Stimulated activated CD4-positive, alpha-beta T cell treated with anti-CD3 and anti-CD28 coated beads, TNF-alpha, amount 100 ng/mL, for 1 hour (primary cell): ENCODE results near the gene CAPN5.
"Not testable (repeated sequence)": the region's sequence is repeated elsewhere in the genome, so short reads cannot be mapped to it uniquely, and the experiment has no call there.

Source experiments
- DNase-seq, 3 donors: peaks; one replicate each; pipeline ENCODE4 v3.0.0-alpha.2; 2020; ENCODE audit warnings: low read depth in 3 of 3, low spot score in 1 of 3

The CAPN5 gene

DNA sequence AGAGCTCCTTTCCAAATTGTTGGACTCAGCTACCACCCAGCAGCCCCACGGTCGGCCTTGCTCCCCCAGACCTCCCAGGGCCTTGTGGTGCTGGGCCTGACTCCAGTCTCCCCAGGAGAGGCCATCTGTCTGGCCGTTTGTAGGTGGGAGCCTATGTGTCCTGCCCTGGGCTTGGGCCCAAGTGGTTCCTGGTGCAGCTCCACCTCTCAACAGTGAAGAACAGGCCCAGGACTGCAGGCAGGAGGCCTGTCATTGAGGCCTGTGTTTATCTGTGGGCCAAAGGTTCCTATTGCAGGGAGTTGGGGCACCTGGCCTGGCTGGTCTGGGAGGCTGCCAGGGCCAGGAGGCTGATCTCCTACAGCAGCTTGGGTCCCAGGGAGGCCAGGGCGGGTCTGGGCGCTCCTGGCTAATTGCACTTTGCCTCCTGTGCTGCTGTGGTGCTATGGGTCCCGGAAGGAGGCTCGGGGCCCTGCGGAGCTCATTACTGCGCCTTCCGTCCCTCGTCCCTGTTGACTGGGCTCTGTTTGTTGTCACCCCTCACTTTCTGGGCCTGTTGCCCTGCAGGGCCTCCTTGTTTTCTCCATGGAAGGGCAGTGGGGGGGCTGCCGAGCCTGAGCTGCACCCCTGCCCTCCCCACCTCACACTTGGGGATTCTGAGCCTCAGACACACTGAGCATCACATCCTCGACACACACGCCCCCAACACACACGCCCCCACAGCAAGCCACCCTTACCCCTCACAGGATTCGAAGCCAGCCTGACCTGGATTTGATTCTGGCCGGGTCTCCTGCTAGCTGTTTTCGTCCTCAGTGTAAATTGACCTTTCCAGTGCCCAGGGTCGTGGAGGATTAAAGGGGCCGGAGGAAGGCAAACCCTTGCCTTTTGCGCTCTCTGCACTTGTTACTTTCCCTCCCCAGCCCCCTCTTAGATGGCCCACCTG is 29.1 kb downstream of the CAPN5 start:
- DNase-seq, result no peak

DNA sequence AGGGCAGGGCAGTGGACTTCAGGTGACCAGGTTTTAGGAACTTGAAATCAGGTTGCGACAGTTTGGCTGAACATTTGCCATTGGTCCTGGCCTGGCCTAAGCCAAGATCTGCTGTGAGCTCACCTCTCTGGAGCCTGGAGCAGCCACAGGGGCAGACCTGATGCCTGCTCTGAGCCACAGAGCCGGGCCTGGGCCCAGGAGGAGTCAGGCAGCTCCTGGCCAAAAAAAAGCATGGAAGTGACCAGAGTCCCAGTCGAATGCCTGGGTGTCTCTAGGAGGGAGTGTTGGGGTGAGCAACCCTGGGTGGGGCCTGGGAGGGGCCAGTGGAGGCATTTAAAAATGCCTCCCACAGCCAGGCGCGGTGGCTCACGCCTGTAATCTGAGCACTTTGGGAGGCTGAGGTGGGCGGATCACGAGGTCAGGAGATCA is 29.8 kb downstream of the CAPN5 start:
- DNase-seq, result no peak

- DNase-seq, result not testable (repeated sequence)
Observed at GRCh38 chr11:77097180-77097579, 30.4 kb downstream of the CAPN5 start.

DNA sequence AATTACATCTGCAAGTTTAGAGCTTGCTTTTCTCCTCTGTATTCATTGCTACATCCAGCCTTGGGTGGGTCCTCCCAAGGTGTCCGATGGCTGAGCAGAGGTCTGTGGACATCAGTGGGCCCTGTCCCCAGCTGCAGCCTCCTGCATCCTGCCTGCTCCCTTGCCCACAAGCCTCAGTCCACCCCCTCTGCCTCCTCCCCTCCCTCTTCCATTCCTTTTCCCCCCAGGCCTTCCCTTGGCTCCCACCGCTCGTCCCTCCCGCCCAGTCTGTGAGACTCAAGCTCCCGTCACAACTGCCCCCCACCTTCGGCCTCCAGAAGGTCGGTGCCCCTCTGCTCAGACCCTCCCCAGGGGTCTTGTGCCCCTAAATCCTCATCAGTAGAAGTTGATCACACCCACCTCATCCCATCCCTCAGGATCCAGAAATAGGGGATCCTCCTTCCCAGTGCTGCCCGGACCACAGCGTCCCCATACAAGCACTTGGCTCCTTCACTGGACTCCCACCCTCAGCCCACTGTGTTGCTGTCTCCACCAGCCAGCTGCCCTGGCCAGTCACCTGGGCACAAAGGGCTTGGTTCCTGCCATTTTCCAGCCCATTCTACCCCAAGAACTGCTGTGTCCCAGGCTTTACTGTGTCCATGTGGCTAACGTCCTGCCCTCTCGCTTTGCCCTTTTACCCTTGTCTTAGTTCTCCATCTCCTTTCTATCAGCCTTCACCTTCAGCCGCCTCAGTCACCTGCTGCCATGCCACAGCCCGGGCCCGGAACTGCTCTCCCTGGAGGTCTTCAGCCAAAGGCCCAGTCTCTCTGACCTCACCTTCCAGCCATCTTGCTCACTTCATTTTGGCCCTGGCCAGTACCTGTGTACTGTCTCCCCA is 33.6 kb downstream of the CAPN5 start:
- DNase-seq, result no peak

- DNase-seq, result no peak
Observed at GRCh38 chr11:77101043-77101537, 34.3 kb downstream of the CAPN5 start.

- DNase-seq, result no peak
Observed at GRCh38 chr11:77102246-77103210, 35.8 kb downstream of the CAPN5 start, which contains the start of gene OMP. OMP (plus strand) TSS chr11:77102840; CDS start chr11:77102840, 0 bp downstream.

- no peak for DNase-seq
Observed at GRCh38 chr11:77103319-77103718, 36.5 kb downstream of the CAPN5 start.

DNA sequence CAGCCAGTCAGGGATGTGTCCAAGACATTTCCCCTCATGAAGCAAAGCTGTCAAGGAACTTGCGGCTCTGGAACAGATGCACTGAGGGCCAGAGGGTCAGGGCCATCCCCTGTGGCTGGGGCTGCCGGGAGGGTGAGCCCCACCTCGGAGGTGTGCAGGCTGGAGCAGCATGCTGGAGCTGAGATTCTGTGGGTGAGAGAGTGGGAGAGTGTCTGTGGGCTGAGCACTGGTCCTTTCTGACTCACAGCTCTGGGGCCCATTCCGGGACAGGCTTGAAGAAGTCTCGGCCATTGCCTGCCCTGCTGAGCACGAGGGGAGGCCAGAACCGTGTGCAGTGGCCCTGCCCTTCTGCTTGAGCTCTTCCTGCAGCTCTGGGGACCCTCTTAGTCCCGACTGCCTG is 38.0 kb downstream of the CAPN5 start:
- no peak for DNase-seq

GRCh38 chr11:77106321-77106720 is 39.5 kb downstream of the CAPN5 start:
- no peak for DNase-seq

DNA sequence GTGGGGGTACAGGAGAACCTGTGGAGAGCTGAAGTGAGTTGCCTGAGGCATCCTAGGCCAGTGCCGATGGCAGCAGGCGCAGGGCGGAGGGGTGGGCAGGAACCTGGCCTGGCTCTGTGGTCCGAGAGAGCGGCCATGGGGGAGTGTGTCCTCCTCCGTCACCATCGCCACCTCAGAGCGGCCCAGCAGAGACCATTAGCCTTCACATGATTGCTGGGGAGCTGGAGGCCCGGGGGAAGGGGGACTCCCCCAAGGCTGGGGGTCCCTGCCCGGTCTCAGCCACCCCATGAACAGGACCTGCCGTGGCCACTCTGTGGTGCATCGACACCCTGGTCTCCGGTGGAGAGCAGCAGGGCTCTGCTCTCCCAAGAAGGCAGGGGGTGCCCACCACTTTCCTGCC is 40.0 kb downstream of the CAPN5 start:
- no peak for DNase-seq

- DNase-seq, result no peak
Observed at GRCh38 chr11:77107950-77108349, 41.2 kb downstream of the CAPN5 start.

- no peak for DNase-seq
Observed at GRCh38 chr11:77108436-77108835, 41.7 kb downstream of the CAPN5 start.

DNA sequence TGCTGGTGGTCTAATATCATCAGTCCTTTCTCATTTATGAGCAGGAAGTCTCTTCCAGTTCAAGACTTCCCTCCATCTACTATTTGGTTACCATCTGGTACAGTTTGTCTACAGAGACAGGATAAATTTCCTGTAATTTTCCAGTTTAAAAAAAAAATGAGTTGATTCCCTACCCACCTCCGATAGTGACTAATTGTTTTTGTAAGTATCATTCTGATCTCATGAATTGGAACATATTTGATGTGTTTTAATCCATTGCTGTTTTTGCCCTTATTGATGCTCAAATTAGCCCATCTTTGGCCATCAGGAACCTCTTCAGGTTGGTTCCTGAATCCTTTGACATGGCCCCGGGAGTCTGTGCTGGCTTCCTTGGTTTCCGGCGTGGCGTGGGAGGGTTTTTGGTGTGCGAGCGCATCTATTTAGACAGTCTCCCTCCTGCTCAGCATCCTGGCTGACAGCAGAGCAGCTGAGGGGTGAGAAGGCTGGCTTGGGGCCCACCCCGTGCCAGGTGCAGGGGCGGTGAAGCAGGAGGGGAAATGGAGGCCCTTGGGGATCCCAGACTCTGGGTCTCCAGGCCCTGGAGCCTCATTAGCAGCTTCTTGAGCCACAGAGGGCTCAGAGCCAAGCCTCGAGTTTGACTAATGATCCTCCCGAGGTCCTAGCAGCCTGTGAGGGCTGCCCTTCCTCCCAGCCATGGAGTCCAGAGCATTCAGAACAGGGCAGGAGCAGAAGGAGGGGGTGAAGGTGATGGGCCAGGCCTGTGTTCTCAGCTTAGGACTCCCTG is 42.7 kb downstream of the CAPN5 start:
- DNase-seq, result no peak

- no peak for DNase-seq
Observed at GRCh38 chr11:77110836-77111235, 44.1 kb downstream of the CAPN5 start.

DNA sequence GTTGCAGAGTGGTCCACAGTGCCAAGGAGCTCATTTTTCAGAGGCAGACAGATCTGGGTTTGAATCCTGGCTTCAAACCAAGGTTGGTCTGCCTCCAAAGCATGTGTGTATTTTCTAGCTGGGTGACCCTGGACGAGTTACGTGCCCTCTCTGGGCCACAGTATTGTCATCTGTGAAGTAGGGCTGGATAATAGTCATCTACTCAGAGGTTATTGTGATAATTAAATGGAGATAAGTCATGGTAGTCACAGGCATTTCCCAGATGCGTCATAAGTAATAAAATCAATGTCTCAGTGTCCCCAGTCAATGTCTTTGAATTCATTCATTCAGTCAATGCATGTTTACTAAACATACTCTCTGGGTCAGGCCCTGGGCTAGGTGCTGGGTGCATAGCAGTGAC is 44.5 kb downstream of the CAPN5 start:
- no peak for DNase-seq

DNA sequence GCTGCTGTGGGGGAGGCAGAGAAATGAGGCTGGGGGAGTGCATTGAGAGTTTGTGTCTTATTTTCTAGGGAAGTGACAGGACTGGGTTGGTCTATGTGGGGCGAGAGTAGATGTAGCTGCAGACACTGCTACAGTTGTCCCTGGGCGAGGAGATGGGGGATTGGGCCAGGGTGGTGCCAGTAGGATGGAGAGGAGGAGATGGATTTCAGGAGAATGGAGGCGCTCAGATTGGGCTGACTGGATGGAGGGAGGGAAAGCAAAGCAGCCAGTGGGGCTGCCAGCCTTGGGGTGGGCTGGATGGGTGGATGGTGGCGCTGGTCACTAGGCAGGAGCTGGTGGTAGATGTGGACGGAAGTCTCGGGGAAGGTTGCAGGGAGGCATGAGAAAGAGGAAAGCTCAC is 45.2 kb downstream of the CAPN5 start:
- no peak for DNase-seq

DNA sequence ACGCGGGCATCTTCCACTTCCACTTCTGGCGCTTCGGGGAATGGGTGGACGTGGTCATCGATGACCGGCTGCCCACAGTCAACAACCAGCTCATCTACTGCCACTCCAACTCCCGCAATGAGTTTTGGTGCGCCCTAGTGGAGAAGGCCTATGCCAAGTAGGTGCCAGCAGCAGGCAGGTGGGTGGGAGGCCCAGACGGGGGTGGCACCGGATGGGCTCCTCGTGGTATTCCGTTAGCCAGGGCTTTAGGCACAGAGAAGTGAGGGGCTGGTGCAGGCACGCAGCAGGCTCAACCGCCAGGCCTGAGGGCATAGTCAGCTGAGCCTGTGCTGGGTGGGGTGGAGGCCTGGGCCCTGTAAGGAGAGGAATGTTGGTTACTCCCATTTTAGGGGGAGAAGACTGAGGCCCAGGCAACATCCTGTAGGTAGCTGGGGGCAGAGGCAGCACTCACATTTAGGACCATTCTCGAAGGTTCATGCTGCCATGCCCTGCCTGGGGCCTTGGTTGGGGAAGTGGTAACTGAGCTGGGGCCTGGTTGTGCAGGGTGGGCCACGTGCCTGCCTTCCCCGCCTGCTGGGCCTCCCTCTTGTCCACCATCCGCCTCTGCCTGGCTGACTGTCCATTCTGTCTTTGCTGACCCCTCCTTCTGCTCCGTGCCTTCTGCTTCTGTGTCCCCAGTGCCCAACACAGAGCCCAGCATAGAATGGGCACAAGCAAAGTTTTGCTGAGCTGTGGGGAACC is 46.0 kb downstream of the CAPN5 start:
- no peak for DNase-seq

DNA sequence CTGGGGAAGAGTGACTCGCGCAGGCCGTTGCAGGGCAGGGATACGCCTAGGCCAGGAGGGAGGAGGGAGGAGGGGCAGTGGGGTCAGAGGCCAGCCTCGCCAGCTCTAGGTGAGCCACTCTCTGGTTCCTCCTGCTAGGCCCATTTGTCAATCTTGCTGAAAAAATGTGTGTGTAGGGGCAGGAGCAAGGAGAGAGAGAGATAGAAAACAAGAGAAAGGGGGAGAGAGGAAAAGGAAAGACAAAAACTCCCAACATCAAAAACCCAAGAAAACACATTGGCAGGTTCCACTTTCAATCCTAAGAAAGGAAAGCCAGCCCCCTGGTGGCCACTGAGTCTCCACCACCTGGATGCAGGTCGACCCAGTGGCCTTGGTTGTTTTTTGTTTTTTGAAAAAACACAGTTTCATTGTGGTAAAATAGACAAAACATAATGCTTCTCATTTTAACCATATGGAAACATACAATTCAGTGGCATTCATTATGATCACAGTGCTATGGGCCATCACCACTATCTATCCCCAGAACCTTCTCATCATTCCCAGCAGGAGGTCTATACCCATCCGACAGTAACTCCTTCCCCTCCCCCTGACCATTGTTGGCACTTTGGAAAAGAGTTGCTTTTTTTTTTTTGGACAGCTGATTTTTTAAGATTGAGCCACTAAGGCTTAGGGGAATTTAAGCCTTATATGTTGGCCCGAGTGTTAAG is 46.8 kb downstream of the CAPN5 start:
- DNase-seq, result no peak

DNA sequence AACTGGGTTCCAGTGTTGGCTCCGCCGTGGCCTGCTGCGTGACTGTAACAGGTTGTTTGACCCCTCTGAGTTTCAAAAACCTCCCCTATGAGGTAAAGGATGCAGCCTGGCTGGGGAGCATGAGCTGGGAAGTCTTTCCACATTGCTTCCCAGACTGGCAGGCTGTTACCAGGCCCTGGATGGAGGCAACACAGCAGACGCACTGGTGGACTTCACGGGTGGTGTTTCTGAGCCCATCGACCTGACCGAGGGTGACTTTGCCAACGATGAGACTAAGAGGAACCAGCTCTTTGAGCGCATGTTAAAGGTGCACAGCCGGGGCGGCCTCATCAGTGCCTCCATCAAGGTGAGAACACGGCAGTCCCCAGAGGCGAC is 47.3 kb downstream of the CAPN5 start:
- DNase-seq, result no peak
